Stimulated activated naive CD8-positive, alpha-beta T cell treated with anti-CD3 and anti-CD28 coated beads, Interleukin-15, Interleukin-2, amounts not matched to agents 100 ng/mL and 50 ng/mL, for 24 hours (primary cell): Measurements from ENCODE around the gene FAM135A.
"Not testable (repeated sequence)": the region's sequence is repeated elsewhere in the genome, so short reads cannot be mapped to it uniquely, and the experiment has no call there.

ENCODE experiments used
- H3K27ac Mint-ChIP-seq: one replicate; pipeline ENCODE4 v1.8.0; 2021; ENCODE audit warnings: mild to moderate bottlenecking, mixed read lengths
- H3K27me3 Mint-ChIP-seq: one replicate; pipeline ENCODE4 v1.8.0; 2021; ENCODE audit warnings: mixed read lengths
- H3K36me3 Mint-ChIP-seq: one replicate; pipeline ENCODE4 v1.8.0; 2021; ENCODE audit warnings: low read depth, mixed read lengths
- H3K4me1 Mint-ChIP-seq: one replicate; pipeline ENCODE4 v1.8.0; 2021; ENCODE audit warnings: low read depth, mixed read lengths
- H3K4me3 Mint-ChIP-seq: one replicate; pipeline ENCODE4 v1.8.0; 2021; ENCODE audit warnings: mild to moderate bottlenecking, mixed read lengths
- H3K9me3 Mint-ChIP-seq: one replicate; pipeline ENCODE4 v1.8.0; 2021; ENCODE audit warnings: mixed read lengths

FAM135A gene

DNA sequence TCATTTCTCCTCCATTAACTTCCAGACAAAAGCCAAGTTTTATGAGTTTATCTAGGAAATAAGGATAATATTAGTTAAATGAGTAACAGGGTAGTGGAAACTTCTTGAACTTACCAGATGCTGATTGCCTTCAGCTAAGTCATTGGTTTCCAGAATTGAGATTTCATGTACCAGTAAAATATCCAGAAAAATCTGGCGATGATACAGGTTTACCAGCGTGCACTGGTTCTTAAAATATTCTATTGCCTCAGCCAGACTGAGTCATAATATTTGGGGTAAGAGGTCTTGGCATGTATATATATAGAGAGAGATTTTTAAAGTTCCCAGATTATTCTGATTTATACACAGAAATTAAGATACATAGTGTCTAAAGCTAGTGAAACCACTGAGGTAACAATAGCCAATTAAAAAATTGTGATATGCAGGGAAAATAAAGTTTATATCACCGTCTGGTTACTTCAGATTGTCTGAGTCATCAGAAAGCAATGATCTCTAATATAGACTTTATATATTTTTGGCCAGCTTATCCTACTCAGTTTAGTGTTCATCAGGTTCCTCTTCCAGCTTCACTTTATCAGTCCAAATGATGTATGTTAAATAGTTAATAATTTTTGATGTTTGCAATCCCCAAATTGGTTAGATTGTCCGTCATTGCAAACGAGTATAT, 113.9 kb downstream of the FAM135A start:
- H3K4me1 Mint-ChIP-seq: no peaks in the 10 kb centered on the region
- no peaks in the 10 kb centered on the region for H3K27me3 Mint-ChIP-seq
- H3K27ac Mint-ChIP-seq: no peak overlapping the region
- H3K36me3 Mint-ChIP-seq: peaks cover 17% of the 10 kb centered on the region
- no peak overlapping the region for H3K4me3 Mint-ChIP-seq
- no peaks in the 10 kb centered on the region for H3K9me3 Mint-ChIP-seq

DNA sequence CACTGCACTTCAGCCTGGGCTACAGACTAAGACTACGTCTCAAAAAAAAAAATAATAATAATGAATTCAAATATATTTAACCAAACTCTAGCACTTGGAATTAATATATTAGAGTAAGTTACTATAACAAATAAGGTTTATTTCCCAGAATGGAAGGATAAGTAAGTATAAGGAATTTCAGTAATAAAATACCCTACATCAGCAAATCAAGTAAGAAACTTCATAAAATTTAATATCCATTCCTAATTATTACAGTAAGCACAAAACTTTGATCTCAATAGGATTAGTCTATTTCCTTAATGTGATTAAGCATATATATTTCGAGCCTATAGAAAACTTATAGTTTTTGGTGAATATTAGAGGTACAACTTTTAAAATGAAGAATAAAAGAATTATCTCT, 116.7 kb downstream of the FAM135A start:
- no peak overlapping the region for H3K4me3 Mint-ChIP-seq
- no peak overlapping the region for H3K27ac Mint-ChIP-seq
- H3K36me3 Mint-ChIP-seq: peaks cover 20% of the 10 kb centered on the region
- no peaks in the 10 kb centered on the region for H3K4me1 Mint-ChIP-seq
- no peaks in the 10 kb centered on the region for H3K9me3 Mint-ChIP-seq
- H3K27me3 Mint-ChIP-seq: no peaks in the 10 kb centered on the region

DNA sequence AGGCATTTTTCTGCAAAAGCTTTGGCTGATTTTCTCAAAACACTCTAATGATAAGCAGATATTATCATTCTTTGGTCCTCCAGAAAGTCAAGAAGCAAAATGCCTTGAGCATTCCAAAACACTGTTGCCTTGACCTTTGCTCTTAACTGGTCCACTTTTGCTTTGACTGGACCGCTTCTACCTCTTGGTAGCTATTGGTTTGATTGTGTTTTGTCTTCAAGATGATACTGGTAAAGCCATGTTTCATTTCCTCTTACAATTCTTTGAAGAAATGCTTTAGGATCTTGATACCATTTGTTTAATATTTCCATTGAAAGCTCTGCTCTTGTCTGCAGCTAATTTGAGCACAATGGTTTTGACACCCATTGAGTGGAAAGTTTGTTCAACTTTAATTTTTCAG, 117.8 kb downstream of the FAM135A start:
- Mint-ChIP-seq H3K4me1 (no peaks in the 10 kb centered on the region), H3K27me3 (no peaks in the 10 kb centered on the region), H3K36me3 (peaks cover 15% of the 10 kb centered on the region), H3K27ac (no peak overlapping the region), H3K4me3 (no peak overlapping the region), H3K9me3 (no peaks in the 10 kb centered on the region)

DNA sequence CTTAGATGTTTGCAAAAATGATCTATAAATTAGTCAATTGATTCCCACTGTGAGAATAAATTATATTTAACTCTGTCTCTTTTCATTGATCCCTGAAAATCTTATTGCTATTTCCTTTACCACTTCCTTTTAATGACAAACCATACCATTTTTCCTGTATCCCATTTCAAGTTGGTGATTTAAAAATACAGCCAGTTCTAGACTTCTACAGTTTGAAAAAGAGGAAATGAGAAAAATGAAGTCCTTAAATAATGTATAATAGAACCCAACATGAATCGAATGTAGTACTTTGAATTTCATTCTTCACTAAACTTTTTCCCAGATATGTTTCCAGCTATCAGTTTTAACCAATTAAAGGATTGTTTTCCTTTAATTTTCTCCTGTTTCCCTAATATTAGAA, 124.0 kb downstream of the FAM135A start:
- Mint-ChIP-seq H3K27me3 (no peaks in the 10 kb centered on the region), H3K4me1 (peaks cover 3% of the 10 kb centered on the region), H3K9me3 (no peaks in the 10 kb centered on the region)

DNA sequence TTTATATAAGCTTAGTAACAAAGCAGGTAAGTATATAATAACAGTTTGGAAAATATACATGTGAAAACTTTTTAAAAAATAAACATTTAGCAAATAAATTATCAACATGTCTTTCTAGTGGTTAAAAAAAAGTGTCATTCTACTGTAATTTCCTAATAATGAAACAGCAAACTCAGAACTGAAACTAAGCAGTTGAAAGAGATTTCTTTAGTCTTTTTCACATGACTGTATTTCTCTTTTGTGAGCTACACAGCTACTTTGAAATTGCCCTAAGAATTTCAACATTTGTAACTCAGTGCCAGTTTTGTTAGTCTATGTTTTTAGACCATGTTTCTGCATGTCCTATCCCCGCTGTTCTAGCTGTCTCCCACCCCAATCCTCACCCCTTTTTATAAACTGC, 125.1 kb downstream of the FAM135A start:
- Mint-ChIP-seq H3K27ac (no peak overlapping the region), H3K9me3 (no peaks in the 10 kb centered on the region), H3K4me1 (peaks cover 3% of the 10 kb centered on the region), H3K36me3 (peaks cover 15% of the 10 kb centered on the region), H3K4me3 (no peak overlapping the region), H3K27me3 (no peaks in the 10 kb centered on the region)

More for the DNA sequence above, 124.0 kb downstream of the FAM135A start:
- Mint-ChIP-seq H3K36me3 (peaks cover 19% of the 10 kb centered on the region), H3K27ac (no peak overlapping the region), H3K4me3 (no peak overlapping the region)

DNA sequence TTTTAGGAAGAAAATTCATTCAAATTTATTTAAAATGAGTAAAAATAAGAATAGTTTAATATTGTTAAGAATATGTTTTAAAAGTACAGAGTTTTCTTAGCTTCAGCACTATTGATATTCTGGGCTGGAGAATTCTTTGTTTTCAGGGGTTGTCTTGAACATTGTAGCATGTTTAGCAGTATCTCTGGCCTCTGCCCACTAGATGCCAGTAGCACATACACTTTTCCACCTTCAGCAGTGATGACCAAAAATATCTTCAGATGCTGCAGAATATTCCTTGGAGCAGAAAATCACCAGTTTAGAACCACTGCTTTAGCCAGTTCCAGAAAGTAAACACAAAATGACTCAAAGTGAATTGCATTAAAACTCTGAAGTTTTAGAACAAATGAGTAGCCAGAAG, 134.0 kb downstream of the FAM135A start:
- H3K9me3 Mint-ChIP-seq: no peaks in the 10 kb centered on the region

GRCh38 chr6:70547905-70548304, 134.6 kb downstream of the FAM135A start:
- no peaks in the 10 kb centered on the region for H3K9me3 Mint-ChIP-seq
- H3K27me3 Mint-ChIP-seq: no peaks in the 10 kb centered on the region
- H3K36me3 Mint-ChIP-seq: no peaks in the 10 kb centered on the region
- H3K4me3 Mint-ChIP-seq: no peak overlapping the region
- H3K4me1 Mint-ChIP-seq: no peaks in the 10 kb centered on the region
- H3K27ac Mint-ChIP-seq: no peak overlapping the region

More for the DNA sequence above, 134.0 kb downstream of the FAM135A start:
- Mint-ChIP-seq H3K4me1 (no peaks in the 10 kb centered on the region), H3K4me3 (no peak overlapping the region), H3K27me3 (no peaks in the 10 kb centered on the region), H3K27ac (no peak overlapping the region), H3K36me3 (no peaks in the 10 kb centered on the region)

DNA sequence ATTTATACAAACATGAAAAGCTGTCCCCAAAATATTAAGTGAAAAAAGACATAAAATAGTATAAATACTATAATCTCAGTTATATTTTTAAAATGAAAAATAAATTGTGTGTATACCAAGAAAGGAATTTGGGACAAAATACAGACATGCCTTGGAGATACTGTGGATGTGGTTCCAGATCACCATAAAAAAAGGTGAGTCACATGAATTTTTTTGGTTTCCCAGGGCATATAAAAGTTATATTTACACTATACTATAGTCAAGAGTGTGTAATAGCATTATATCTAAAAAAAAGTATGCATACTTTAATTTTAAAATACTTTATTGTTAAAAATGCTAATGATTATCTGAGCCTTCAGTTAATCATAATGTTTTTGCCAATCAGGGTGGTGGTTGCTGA, 136.0 kb downstream of the FAM135A start:
- Mint-ChIP-seq H3K27me3 (no peaks in the 10 kb centered on the region), H3K4me1 (no peaks in the 10 kb centered on the region), H3K27ac (no peak overlapping the region), H3K4me3 (no peak overlapping the region), H3K9me3 (no peaks in the 10 kb centered on the region), H3K36me3 (no peaks in the 10 kb centered on the region)

DNA sequence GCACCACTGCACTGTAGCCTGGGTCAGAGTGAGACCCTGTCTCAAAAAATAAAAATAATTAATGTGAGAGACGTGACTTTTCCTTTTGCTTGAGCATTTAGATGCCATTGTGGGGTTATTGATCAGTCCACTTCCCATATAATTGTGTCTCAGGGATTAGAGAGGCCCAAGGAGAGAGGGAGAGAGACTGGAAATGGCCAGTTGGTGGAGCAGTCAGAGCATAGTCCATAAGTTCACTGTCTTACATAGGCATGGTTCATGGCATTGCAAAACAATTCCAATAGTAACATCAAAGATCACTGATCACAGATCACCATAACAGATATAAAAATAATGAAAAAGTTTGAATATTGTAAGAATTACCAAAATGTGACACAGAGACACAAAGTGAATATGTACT, 138.3 kb downstream of the FAM135A start:
- no peak overlapping the region for H3K27ac Mint-ChIP-seq
- no peaks in the 10 kb centered on the region for H3K36me3 Mint-ChIP-seq
- H3K4me3 Mint-ChIP-seq: no peak overlapping the region
- no peaks in the 10 kb centered on the region for H3K27me3 Mint-ChIP-seq
- no peaks in the 10 kb centered on the region for H3K9me3 Mint-ChIP-seq
- H3K4me1 Mint-ChIP-seq: no peaks in the 10 kb centered on the region

GRCh38 chr6:70552286-70552940, 139.1 kb downstream of the FAM135A start:
- not testable (repeated sequence) for H3K9me3 Mint-ChIP-seq, H3K4me3 Mint-ChIP-seq, H3K27me3 Mint-ChIP-seq

DNA sequence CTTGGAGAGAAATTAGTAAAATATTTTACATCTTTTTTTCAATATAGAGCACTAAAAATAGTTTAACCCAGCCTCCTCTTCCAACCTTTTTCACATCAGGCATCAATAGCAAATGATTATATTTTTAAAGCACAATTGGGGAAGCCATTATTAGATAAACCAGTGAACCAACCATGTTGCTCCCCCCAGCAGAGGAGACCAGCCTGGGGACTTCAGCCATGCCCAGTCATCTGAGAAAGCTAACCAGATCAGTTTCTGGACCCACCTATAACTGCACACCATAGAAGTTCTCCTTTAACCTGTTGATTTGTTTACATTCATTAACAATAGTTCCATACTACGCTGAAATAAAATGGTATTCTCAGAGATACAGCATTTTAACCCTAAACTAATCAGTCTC, 139.7 kb downstream of the FAM135A start:
- Mint-ChIP-seq H3K27ac (no peak overlapping the region), H3K4me1 (peaks cover 11% of the 10 kb centered on the region), H3K27me3 (no peaks in the 10 kb centered on the region), H3K36me3 (peaks cover 4% of the 10 kb centered on the region), H3K9me3 (no peaks in the 10 kb centered on the region), H3K4me3 (no peak overlapping the region)

More at GRCh38 chr6:70552286-70552940, 139.1 kb downstream of the FAM135A start:
- H3K27ac Mint-ChIP-seq, H3K36me3 Mint-ChIP-seq, H3K4me1 Mint-ChIP-seq: not testable (repeated sequence)

DNA sequence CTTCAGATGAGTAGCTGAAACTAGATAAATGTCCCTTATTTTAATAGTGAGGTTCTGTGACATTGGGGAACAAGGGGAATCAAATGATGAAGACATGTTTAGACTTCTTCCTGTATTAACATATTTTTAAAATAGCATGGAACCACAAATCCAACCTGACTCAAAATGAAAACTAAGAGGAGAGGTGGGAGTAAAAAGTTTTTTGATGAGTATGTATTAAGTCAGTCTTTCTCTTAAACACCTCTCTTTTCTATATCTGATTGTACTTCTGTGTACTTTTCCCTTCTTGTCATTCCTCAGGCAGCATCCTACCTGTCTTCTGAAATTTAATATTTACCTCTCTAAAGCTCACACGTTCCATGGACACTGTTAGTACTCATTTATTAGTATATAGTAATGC, 144.7 kb downstream of the FAM135A start:
- no peaks in the 10 kb centered on the region for H3K9me3 Mint-ChIP-seq
- H3K27ac Mint-ChIP-seq: peak overlapping the region; percentile 64
- peaks cover 19% of the 10 kb centered on the region for H3K4me1 Mint-ChIP-seq
- no peaks in the 10 kb centered on the region for H3K27me3 Mint-ChIP-seq
- peaks cover 4% of the 10 kb centered on the region for H3K36me3 Mint-ChIP-seq
- H3K4me3 Mint-ChIP-seq: no peak overlapping the region

GRCh38 chr6:70562401-70562800, 149.1 kb downstream of the FAM135A start:
- peaks cover 22% of the 10 kb centered on the region for H3K4me1 Mint-ChIP-seq
- not testable (repeated sequence) for H3K27me3 Mint-ChIP-seq, H3K36me3 Mint-ChIP-seq, H3K9me3 Mint-ChIP-seq, H3K27ac Mint-ChIP-seq, H3K4me3 Mint-ChIP-seq

DNA sequence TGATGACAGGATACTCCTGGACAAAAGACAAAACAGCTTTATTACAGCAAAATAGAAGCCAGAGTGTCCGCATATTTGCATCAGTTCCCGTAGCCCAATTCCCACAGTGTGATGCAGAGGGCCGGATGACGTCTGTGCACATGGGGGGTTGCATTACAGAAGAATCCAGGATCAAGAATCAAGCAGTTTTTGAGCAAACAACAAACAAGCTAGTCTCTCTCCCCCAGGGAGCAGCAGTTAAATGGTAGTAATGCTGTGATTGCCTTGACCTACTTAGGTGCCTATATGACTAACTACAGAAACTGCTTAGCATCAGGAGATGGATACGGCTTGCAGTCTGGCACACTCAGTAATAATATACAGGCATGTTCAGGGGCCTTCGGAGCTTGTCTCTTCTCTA, 150.2 kb downstream of the FAM135A start:
- H3K36me3 Mint-ChIP-seq: no peaks in the 10 kb centered on the region
- H3K4me3 Mint-ChIP-seq: no peak overlapping the region
- H3K27me3 Mint-ChIP-seq: no peaks in the 10 kb centered on the region
- H3K9me3 Mint-ChIP-seq: no peaks in the 10 kb centered on the region
- peaks cover 20% of the 10 kb centered on the region for H3K4me1 Mint-ChIP-seq
- no peak overlapping the region for H3K27ac Mint-ChIP-seq

GRCh38 chr6:70566751-70567382, 153.6 kb downstream of the FAM135A start, which contains the start of gene SDHAF4:
SDHAF4 (plus strand) TSS chr6:70566930; CDS start chr6:70566941, 11 bp downstream.
- no peaks in the 10 kb centered on the region for H3K9me3 Mint-ChIP-seq
- H3K4me3 Mint-ChIP-seq: peak within 1 kb of the TSS; percentile 90
- peaks cover 12% of the 10 kb centered on the region for H3K36me3 Mint-ChIP-seq
- H3K4me1 Mint-ChIP-seq: peaks cover 19% of the 10 kb centered on the region
- no peaks in the 10 kb centered on the region for H3K27me3 Mint-ChIP-seq
- peak within 1 kb of the TSS; percentile 89 for H3K27ac Mint-ChIP-seq
